HepG2 (cell line): Measurements from ENCODE around the gene AKR1E2. TPM values are rescaled to one million over a fixed set of nuclear protein-coding genes. Genes with fewer than 3 reads are reported as not detected.

Experiments used
- ATAC-seq: fragments of 200-7000 bp; cut with Tn5 transposase; 3 replicates; pipeline ENCODE4 v1.9.1; 2020; ENCODE audit warnings: mild to moderate bottlenecking, moderate library complexity
- BruUV-seq: library from RNA; stranded (reverse); fragments of 400-500 nt; replicated peaks from 2 replicates; lab custom pipeline; 2021; lab: Mats Ljungman, UMichigan
- CTCF ChIA-PET: fragments of 300-600 bp; formaldehyde crosslinking; extraction: SDS; loops from one replicate; lab custom pipeline; 2021; ENCODE audit warnings: low total read pairs, inconsistent platforms, low intra/inter-chr PET ratio; lab: Yijun Ruan, JAX
- POLR2A ChIA-PET: fragments of 350-600 bp; sonication (Branson Sonifier 250); formaldehyde crosslinking; loops from one replicate; lab custom pipeline; 2020; ENCODE audit warnings: antibody characterized with exemption, inconsistent platforms; lab: Yijun Ruan, JAX
- DNase-seq: peaks from one replicate; pipeline ENCODE4 v3.0.0-alpha.2; 2015; ENCODE audit warnings: low spot score
- FAIRE-seq: peaks from 3 replicates; lab custom pipeline; 2011; peaks lifted over from hg19 to GRCh38; lab: Jason Lieb, UNC
- H2AFZ ChIP-seq: one replicate; pipeline ENCODE4 v1.6.1; 2011; ENCODE audit warnings: low read length, inconsistent platforms
- H3K27ac ChIP-seq: fragments of 300-600 bp; 3 replicates; pipeline ENCODE4 v1.8.0; 2011; ENCODE audit warnings: mixed run types, mild to moderate bottlenecking, mixed read lengths, low read length, inconsistent platforms; ENCODE audit not compliant: insufficient read depth; ENCODE audit errors: extremely low read length
- H3K27me3 ChIP-seq, 2 experiments: fragments of 200-600 bp in 1 of 2; 2 replicates in 1 of 2; 3 replicates in 1 of 2; pipeline versions ENCODE4 v1.6.0 to v1.8.0; 2011; ENCODE audit warnings: low read length in 2 of 2, mild to moderate bottlenecking in 2 of 2, moderate library complexity in 2 of 2, inconsistent platforms in 1 of 2; ENCODE audit not compliant: insufficient read depth in 2 of 2, control insufficient read depth in 1 of 2
- H3K36me3 ChIP-seq, 2 experiments: fragments of 200-600 bp in 1 of 2; replicated peaks in 1 of 2; 2 replicates in 1 of 2; 3 replicates in 1 of 2; pipeline versions ENCODE4 v1.5.1 to v1.8.0; 2011; ENCODE audit warnings: low read length in 2 of 2, inconsistent platforms in 1 of 2; ENCODE audit not compliant: insufficient read depth in 2 of 2, control insufficient read depth in 1 of 2
- H3K4me1 ChIP-seq: 2 replicates; pipeline ENCODE4 v1.5.1; 2012; ENCODE audit warnings: low read length, inconsistent platforms; ENCODE audit not compliant: insufficient read depth
- H3K4me2 ChIP-seq: 2 replicates; pipeline ENCODE4 v1.6.0; 2011; ENCODE audit warnings: low read depth, low read length, inconsistent platforms
- H3K4me3 ChIP-seq, 3 experiments: fragments of 200-600 bp in 1 of 3; sonication (generic), shearing (Covaris generic) in 1 of 3; replicated peaks in 1 of 3; 2 replicates each; pipeline ENCODE4 v1.5.1; 2011 to 2016; ENCODE audit warnings: low read length in 3 of 3, inconsistent platforms in 2 of 3, low read depth in 2 of 3, mild to moderate bottlenecking in 2 of 3, control low read depth in 1 of 3, mixed read lengths in 1 of 3; ENCODE audit not compliant: insufficient read depth in 1 of 3
- H3K79me2 ChIP-seq: one replicate; pipeline ENCODE4 v1.6.1; 2011; ENCODE audit warnings: low read length, inconsistent platforms; ENCODE audit not compliant: insufficient read depth
- H3K9ac ChIP-seq: 2 replicates; pipeline ENCODE4 v1.6.0; 2011; ENCODE audit warnings: mild to moderate bottlenecking, low read depth, low read length, inconsistent platforms; ENCODE audit not compliant: insufficient read depth
- H3K9me3 ChIP-seq: 2 replicates; pipeline ENCODE4 v1.5.1; 2012; ENCODE audit warnings: mild to moderate bottlenecking, low read length
- H4K20me1 ChIP-seq: 2 replicates; pipeline ENCODE4 v1.6.0; 2011; ENCODE audit warnings: inconsistent platforms, mild to moderate bottlenecking, low read length, moderate library complexity; ENCODE audit not compliant: insufficient read depth
- ELF1 ChIP-seq: sonication (generic); formaldehyde crosslinking; IDR thresholded peaks from 2 replicates; pipeline ENCODE4 v1.4.0; 2020; ENCODE audit warnings: missing genetic modification reagents
- HMG20A ChIP-seq: IDR thresholded peaks from 2 replicates; pipeline ENCODE4 v1.6.1; 2016; ENCODE audit warnings: borderline replicate concordance
- RFX1 ChIP-seq: fragments of 450-650 bp; IDR thresholded peaks from 2 replicates; pipeline ENCODE4 v1.6.1; 2017
- SIN3B ChIP-seq: fragments of 150-350 bp; IDR thresholded peaks from 2 replicates; pipeline ENCODE4 v1.6.1; 2014; ENCODE audit warnings: low read length
- ZNF317 ChIP-seq: sonication (generic); formaldehyde crosslinking; IDR thresholded peaks from 2 replicates; pipeline ENCODE4 v1.5.0; 2020; ENCODE audit warnings: mild to moderate bottlenecking, missing genetic modification reagents
- WGBS: methylation state at CpG from one replicate; pipeline ENCODE4 v1.1.6; 2017; ENCODE audit warnings: low lambda C conversion rate; 5-methylcytosine and 5-hydroxymethylcytosine counted together
- in situ Hi-C: cut with HindIII; loops from 2 replicates; pipeline ENCODE4 v1.10.0; 2017; ENCODE audit warnings: low pct_unique_long_range_greater_than_20kb; ENCODE audit not compliant: extremely low pct_ligation_motif_present
- intact Hi-C: fragments of 100-400 bp; cut with micrococcal nuclease; formaldehyde crosslinking; loops from one replicate; pipeline ENCODE4 v1.10.0; 2022; ENCODE audit not compliant: unreplicated experiment
- polyA plus RNA-seq, 8 experiments: library from polyadenylated mRNA; depleted of rRNA in 3 of 8; stranded (reverse) in 7 of 8; unstranded in 1 of 8; fragments of >200 nt; fragmentation: Illumina TruSeq in 4 of 8; extraction: Trizol in 4 of 8; gene quantifications; 2 replicates each; pipeline versions ENCODE4 v1.2.1 to v1.2.3, GENCODE V29; 2011 to 2016; ENCODE audit warnings: low read depth in 4 of 8, missing spikeins in 1 of 8, mixed read lengths in 1 of 8; ENCODE audit not compliant: insufficient read depth in 1 of 8
- total RNA-seq, 5 experiments: library from RNA; depleted of rRNA; stranded (reverse); fragments of >200 nt; fragmentation: Illumina TruSeq; extraction: Trizol; gene quantifications; 2 replicates each; pipeline ENCODE4 v1.2.3, GENCODE V29; 2016; ENCODE audit warnings: low read depth in 1 of 5
- TF ChIP-seq, protein P1 (sequence below): sonication (generic); formaldehyde crosslinking; IDR thresholded peaks from 2 replicates; pipeline ENCODE4 v1.4.0; 2020; ENCODE audit warnings: mild to moderate bottlenecking, missing genetic modification reagents

The AKR1E2 gene
- total and polyA plus RNA-seq, 2 of the 13 experiments (the other 11 are each of a cell fraction or from before 2014, with no cell fraction given), result not detected

DNA sequence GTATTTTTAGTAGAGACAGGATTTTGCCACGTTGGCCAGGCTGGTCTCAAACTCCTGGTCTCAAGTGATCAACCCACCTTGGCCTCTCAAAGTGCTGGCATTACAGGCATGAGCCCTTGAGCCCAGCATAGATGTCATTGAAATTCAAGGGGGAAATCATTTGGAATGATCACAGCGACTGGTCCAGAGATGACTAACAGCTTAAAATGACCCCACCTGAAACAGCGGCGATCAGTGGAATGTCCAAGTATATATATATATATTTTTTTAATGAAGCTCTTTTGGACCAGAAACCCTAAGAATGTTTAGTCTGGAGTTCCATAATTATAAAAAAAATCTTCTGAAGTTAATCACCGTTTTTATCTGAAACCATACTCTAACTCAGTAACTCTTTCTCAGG is 12.5 kb upstream of the AKR1E2 start:
- BruUV-seq, result no TSS peak
- H3K36me3 ChIP-seq, result no peaks in the 10 kb centered on the region
- H3K4me1 ChIP-seq, result peaks cover 33% of the 10 kb centered on the region
- in situ Hi-C loops (loop anchor here (25.0 kb wide), 1 partner anchor 799 kb away; no protein-coding TSS in a partner anchor), intact Hi-C loops (no loop called here)
- no peak overlapping the region for H2AFZ ChIP-seq
- DNase-seq, result no peak
- 45% methylated on average over 5 of the region's 5 CpGs for WGBS
- TF ChIP-seq ZNF317 (CRISPR knock-in tag) (no peak), RFX1 (no peak), ELF1 (CRISPR knock-in tag) (no peak), HMG20A (CRISPR knock-in tag) (no peak), SIN3B (no peak)
- TF ChIP-seq, protein P1, sequence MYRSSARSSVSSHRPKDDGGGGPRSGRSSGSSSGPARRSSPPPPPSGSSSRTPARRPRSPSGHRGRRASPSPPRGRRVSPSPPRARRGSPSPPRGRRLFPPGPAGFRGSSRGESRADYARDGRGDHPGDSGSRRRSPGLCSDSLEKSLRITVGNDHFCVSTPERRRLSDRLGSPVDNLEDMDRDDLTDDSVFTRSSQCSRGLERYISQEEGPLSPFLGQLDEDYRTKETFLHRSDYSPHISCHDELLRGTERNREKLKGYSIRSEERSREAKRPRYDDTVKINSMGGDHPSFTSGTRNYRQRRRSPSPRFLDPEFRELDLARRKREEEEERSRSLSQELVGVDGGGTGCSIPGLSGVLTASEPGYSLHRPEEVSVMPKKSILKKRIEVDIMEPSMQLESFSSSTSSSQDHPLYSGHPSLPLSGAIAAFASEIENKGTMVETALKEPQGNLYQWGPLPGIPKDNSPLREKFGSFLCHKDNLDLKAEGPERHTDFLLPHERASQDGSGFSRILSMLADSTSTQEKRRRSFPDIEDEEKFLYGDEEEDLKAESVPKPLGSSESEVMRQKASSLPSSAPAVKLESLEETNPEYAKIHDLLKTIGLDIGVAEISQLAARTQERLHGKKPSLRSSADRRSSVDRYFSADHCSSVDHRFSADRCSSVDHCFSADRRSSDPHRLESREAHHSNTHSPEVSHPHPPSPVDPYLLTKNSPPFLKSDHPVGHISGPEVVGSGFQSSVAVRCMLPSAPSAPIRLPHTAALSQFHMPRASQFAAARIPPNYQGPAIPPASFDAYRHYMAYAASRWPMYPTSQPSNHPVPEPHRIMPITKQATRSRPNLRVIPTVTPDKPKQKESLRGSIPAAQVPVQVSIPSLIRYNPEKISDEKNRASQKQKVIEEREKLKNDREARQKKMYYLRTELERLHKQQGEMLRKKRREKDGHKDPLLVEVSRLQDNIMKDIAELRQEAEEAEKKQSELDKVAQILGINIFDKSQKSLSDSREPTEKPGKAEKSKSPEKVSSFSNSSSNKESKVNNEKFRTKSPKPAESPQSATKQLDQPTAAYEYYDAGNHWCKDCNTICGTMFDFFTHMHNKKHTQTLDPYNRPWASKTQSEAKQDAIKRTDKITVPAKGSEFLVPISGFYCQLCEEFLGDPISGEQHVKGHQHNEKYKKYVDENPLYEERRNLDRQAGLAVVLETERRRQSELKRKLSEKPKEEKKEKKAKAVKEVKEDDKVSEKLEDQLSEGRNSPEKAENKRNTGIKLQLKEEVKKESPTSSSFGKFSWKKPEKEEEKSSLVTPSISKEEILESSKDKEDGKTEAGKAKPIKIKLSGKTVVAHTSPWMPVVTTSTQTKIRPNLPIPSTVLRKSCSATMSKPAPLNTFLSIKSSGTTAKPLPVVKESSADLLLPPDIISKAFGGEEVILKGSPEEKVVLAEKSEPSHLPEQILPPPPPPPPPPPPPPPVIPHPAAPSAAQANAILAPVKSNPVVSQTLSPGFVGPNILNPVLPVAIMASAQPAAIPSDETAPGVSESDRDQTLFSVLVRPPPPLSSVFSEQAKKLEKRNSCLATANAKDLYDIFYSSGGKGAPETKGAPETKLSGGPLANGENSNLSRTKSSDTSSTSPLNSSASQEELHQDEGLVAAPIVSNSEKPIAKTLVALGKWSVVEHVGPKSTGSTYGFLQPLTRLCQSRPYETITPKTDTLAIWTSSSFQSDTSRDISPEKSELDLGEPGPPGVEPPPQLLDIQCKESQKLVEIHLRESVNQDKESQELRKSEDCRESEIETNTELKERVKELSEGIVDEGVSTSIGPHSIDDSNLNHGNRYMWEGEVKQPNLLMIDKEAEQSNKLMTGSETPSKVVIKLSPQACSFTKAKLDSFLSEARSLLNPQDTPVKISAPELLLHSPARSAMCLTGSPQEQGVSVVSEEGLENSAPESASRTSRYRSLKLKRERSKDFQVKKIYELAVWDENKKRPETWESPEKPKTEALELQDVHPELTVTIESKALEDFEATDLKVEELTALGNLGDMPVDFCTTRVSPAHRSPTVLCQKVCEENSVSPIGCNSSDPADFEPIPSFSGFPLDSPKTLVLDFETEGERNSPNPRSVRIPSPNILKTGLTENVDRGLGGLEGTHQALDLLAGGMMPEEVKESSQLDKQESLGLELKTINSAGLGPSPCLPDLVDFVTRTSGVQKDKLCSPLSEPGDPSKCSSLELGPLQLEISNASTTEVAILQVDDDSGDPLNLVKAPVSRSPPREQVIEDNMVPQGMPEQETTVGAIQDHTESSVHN, result no peak
- peaks cover 0 to 6% of the 10 kb centered on the region in 2 experiments; a peak in 1 of 5 replicates for H3K27me3 ChIP-seq
- no peak for FAIRE-seq
- no peak overlapping the region for H3K9ac ChIP-seq
- no peaks in the 10 kb centered on the region for H3K79me2 ChIP-seq
- no peak overlapping the region for H3K4me3 ChIP-seq
- ATAC-seq, result no peak
- no peak overlapping the region for H3K27ac ChIP-seq
- no peak overlapping the region for H3K4me2 ChIP-seq
- ChIA-PET CTCF (interaction anchor here (2.9 kb wide), 1 partner anchor 620 kb away, joined by 32 read pairs; no protein-coding TSS in a partner anchor), POLR2A (interaction anchor here (0.7 to 1.0 kb wide), 2 partner anchors 607 to 633 kb away, joined by 3 read pairs; no protein-coding TSS in a partner anchor)
- H4K20me1 ChIP-seq, result no peaks in the 10 kb centered on the region
- H3K9me3 ChIP-seq, result no peaks in the 10 kb centered on the region
